KG1 (cell line): ENCODE data around the gene SMYD3.
"Not testable (repeated sequence)": the region's sequence is repeated elsewhere in the genome, so short reads cannot be mapped to it uniquely, and the experiment has no call there.

Experiments
- DNase-seq: peaks from one replicate; lab custom pipeline; 2025; lab: John Stamatoyannopoulos, UW

Gene SMYD3

GRCh38 chr1:245802941-245803665 is 704.0 kb downstream of the SMYD3 start:
- DNase-seq: no peak

- DNase-seq: no peak
Observed at GRCh38 chr1:245800901-245801605, 706.0 kb downstream of the SMYD3 start.

GRCh38 chr1:245798349-245798711 is 708.7 kb downstream of the SMYD3 start:
- no peak for DNase-seq

- DNase-seq: no peak
Observed at GRCh38 chr1:245797592-245798348, 709.3 kb downstream of the SMYD3 start.

- no peak for DNase-seq
Observed at GRCh38 chr1:245791410-245792312, 715.4 kb downstream of the SMYD3 start.

- no peak for DNase-seq
Observed at GRCh38 chr1:245790441-245790840, 716.6 kb downstream of the SMYD3 start.

GRCh38 chr1:245788886-245789285 is 718.2 kb downstream of the SMYD3 start:
- no peak for DNase-seq

GRCh38 chr1:245788269-245788668 is 718.8 kb downstream of the SMYD3 start:
- DNase-seq: no peak

- no peak for DNase-seq
Observed at GRCh38 chr1:245786948-245787347, 720.1 kb downstream of the SMYD3 start.

- no peak for DNase-seq
Observed at GRCh38 chr1:245779797-245780755, 727.0 kb downstream of the SMYD3 start.

- DNase-seq: no peak
Observed at GRCh38 chr1:245777752-245778151, 729.3 kb downstream of the SMYD3 start.

GRCh38 chr1:245776694-245777332 is 730.3 kb downstream of the SMYD3 start:
- DNase-seq: no peak

GRCh38 chr1:245776139-245776538 is 730.9 kb downstream of the SMYD3 start:
- DNase-seq: no peak

- DNase-seq: not testable (repeated sequence)
Observed at GRCh38 chr1:245774931-245775330, 732.1 kb downstream of the SMYD3 start.

GRCh38 chr1:245774196-245774595 is 732.9 kb downstream of the SMYD3 start:
- DNase-seq: no peak

GRCh38 chr1:245773344-245773743 is 733.7 kb downstream of the SMYD3 start:
- no peak for DNase-seq

- no peak for DNase-seq
Observed at GRCh38 chr1:245772739-245773138, 734.3 kb downstream of the SMYD3 start.

GRCh38 chr1:245772325-245772724 is 734.8 kb downstream of the SMYD3 start:
- no peak for DNase-seq

- no peak for DNase-seq
Observed at GRCh38 chr1:245771511-245772281, 735.4 kb downstream of the SMYD3 start.
